ENCODE results near the gene CYP27C1. TPM values are rescaled to one million over a fixed set of nuclear protein-coding genes. Genes with fewer than 3 reads are reported as not detected.

The CYP27C1 gene
- total RNA-seq, 4 donors from 2014 or later = 1.8 to 12.7 (median 2.9) TPM

GRCh38 chr2:127197475-127198385, 22.4 kb downstream of the CYP27C1 start:
- Histone ChIP-seq H3K27me3 (no peaks in the 10 kb centered on the region), H3K4me3 (no peak overlapping the region), H3K4me1 (peaks cover 13% of the 10 kb centered on the region), H3K9me3 (no peaks in the 10 kb centered on the region), H3K27ac (no peak overlapping the region), H3K36me3 (no peaks in the 10 kb centered on the region)
- DNase-seq (ENCODE audit: low spot score in 2 of 2) = peak; percentile 68 to 84
- TF ChIP-seq POLR2A (IDR thresholded peaks at IDR 0.05) = no peak
- peak in 1 of 2 donors; percentile 55 for TF ChIP-seq CTCF (IDR thresholded peaks at IDR 0.05)
- no peak for TF ChIP-seq POLR2AphosphoS5 (IDR thresholded peaks at IDR 0.05)
- no peak for TF ChIP-seq EP300 (IDR thresholded peaks at IDR 0.05)
- 61% methylated on average over 19 of the region's 19 CpGs for WGBS

- no peaks in the 10 kb centered on the region for H3K36me3 ChIP-seq
- 81% methylated on average over 4 of the region's 4 CpGs for whole genome bisulfite sequencing
- no peaks in the 10 kb centered on the region for H3K27me3 ChIP-seq
- H3K4me3 ChIP-seq = no peak overlapping the region
- TF ChIP-seq CTCF (IDR thresholded peaks at IDR 0.05) = peak in 1 of 2 donors; percentile 19
- TF ChIP-seq POLR2AphosphoS5 (IDR thresholded peaks at IDR 0.05) = no peak
- H3K27ac ChIP-seq = no peak overlapping the region
- H3K4me1 ChIP-seq = peaks cover 13% of the 10 kb centered on the region
- no peaks in the 10 kb centered on the region for H3K9me3 ChIP-seq
- no peak for DNase-seq (ENCODE audit: low spot score in 2 of 2)
Measured at GRCh38 chr2:127196998-127197397, 23.1 kb downstream of the CYP27C1 start.

GRCh38 chr2:127196549-127196948, 23.6 kb downstream of the CYP27C1 start:
- H3K36me3 ChIP-seq = no peaks in the 10 kb centered on the region
- peaks cover 13% of the 10 kb centered on the region for H3K4me1 ChIP-seq
- no peaks in the 10 kb centered on the region for H3K9me3 ChIP-seq
- WGBS = 96% methylated on average over 2 of the region's 2 CpGs
- no peak overlapping the region for H3K4me3 ChIP-seq
- no peaks in the 10 kb centered on the region for H3K27me3 ChIP-seq
- no peak overlapping the region for H3K27ac ChIP-seq
- TF ChIP-seq EP300 (IDR thresholded peaks at IDR 0.05) (no peak), CTCF (IDR thresholded peaks at IDR 0.05) (no peak), POLR2A (IDR thresholded peaks at IDR 0.05) (no peak), POLR2AphosphoS5 (IDR thresholded peaks at IDR 0.05) (no peak)
- no peak for DNase-seq (ENCODE audit: low spot score in 2 of 2)

GRCh38 chr2:127195140-127196074, 24.7 kb downstream of the CYP27C1 start:
- WGBS = 85% methylated on average over 18 of the region's 18 CpGs
- peaks cover 13% of the 10 kb centered on the region for H3K4me1 ChIP-seq
- H3K9me3 ChIP-seq = no peaks in the 10 kb centered on the region
- H3K36me3 ChIP-seq = no peaks in the 10 kb centered on the region
- no peaks in the 10 kb centered on the region for H3K27me3 ChIP-seq
- TF ChIP-seq POLR2A (IDR thresholded peaks at IDR 0.05) (no peak), EP300 (IDR thresholded peaks at IDR 0.05) (no peak), CTCF (IDR thresholded peaks at IDR 0.05) (no peak), POLR2AphosphoS5 (IDR thresholded peaks at IDR 0.05) (no peak)
- H3K27ac ChIP-seq = no peak overlapping the region
- peak in 1 of 2 donors; percentile 72 for DNase-seq (ENCODE audit: low spot score in 2 of 2)
- H3K4me3 ChIP-seq = no peak overlapping the region
